ENCODE measurements around the gene RAB36.

The RAB36 gene

DNA sequence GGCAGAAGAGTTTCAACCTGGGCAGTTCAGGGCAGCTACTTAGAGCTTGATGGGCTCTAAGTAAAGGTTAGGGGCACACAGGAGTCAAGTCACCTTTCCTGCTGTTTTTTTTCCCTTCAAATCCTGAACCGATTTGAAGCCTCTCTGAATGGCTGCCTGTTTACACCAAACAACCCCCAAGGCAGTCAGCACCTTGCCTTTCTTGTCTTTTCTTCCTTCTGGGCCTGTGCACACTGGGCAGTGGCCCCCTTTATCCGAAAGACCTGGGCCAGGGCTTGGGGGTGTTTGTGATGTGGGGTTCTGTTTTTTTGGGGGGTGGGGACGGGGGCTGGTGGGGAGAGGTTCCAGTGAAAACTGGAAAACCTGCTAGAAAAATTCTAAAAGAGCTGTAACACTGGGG, 7.8 kb upstream of the RAB36 start:
- no peak for DNase-seq (ENCODE audit: low read depth in 1 of 2, low spot score in 1 of 2)

DNA sequence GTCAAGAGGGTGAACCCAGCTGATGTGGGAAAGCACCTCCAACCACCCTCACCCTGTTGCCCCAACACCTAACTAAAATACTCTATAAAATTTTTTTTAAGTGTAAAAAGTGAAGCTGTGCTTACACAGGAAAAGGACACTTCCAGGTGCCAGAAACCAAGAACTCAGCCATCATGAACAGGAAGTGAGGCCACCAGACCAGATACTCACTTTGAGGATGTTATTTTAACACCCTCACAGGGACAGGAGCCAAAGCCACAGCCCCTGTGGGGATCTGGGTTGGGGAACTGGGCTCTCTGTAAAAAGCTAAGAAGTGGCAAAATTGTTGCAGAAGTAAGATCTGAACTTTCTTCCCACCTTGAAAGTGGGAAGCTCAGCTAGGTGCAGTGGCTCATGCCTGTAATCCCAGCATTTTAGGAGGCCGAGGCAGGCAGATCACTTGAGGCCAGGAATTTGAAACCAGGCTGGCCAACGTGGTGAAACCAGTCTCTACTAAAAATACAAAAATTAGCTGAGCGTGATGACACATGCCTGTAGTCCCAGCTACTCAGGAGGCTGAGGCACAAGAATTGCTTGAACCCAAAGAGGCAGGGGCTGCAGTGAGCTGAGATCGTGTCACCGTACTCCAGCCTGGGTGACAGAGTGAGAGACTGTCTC, 7.2 kb upstream of the RAB36 start:
- peak in 1 of 2 donors; percentile 7 for DNase-seq (ENCODE audit: low read depth in 1 of 2, low spot score in 1 of 2)

DNA sequence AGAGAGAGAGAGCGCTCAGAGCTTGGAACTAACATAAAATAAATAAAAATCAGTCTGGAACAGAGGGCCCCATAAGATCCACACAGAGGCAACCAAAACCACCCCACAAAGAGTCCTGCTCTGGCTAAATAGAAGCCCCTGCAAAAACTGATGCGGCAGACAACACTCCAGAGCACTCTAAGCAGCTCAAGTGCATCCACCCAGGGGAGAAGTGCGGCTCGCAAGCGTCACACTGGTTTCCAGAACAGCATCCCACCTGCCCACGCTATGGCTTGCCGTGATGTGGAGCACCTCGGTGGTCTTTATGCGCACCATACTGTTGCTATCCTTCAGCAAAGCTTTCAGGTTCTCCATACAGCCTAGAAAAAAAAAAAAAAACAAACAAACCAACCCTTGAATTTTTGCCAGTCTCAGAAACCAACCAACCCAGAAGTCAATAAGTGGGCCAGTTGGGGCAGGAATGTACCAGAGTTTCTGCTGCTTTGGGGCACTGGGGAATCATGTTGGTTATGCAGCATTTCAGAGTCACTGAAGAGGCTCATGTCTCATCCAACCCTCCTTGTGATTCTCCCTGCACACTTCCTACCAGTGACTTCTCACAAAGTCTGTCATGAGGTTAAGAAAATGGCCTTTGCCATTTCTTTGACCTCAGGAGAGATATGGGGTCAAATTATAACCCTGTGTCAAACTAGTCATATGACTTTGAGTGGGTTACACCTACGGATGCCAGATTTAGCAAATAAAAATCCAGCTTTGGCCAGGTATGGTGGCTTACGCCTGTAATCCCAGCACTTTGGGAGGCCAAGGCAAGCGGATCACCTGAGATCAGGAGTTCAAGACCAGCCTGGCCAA, 6.5 kb upstream of the RAB36 start:
- no peak for DNase-seq (ENCODE audit: low read depth in 1 of 2, low spot score in 1 of 2)

DNA sequence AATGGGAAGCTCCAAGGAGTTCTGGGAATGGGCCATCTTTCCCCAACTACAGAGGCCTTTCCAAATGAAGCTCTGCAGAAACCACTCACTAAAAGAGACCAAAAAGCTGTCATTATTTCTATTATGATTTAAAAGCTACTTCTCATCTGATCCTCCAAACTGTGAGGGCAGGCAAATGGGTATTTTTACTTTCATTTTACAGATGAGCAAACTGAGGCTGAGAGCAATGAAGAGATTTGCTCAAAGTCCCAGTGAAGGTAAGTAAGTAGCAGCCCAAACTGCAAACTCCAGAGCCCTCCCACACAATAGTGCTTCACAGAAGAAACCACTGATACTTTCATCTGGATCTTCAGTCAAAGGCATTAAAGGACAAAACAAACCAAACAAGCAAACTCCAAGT, 4.9 kb upstream of the RAB36 start:
- DNase-seq (ENCODE audit: low read depth in 1 of 2, low spot score in 1 of 2) = no peak

DNA sequence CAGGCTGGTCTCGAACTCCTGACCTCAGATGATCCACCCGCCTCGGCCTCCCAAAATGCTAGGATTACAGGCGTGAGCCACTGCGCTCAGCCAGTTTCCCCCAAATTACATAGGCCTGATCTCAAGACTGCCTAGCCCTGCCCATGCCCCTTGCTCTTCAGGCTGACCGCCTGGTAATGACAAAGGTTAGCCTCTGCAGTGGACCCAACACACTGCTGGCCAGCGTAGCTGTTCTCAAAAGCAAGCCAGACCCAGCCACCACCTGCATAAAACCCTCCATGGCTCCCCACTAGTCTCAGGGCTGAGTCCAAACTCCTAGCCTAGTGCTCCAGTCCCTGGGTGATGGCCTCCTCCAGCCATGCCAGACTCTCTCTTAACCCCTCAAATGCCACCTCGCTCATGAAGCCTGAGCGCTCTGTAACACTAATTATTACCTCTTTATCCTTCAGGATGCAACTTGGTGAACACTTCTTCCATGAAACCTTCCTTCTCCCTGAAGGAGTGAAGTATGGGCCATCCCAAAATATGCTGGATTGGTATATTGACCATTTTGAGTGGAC, 2.7 kb upstream of the RAB36 start:
- DNase-seq (ENCODE audit: low read depth in 1 of 2, low spot score in 1 of 2) = no peak

DNA sequence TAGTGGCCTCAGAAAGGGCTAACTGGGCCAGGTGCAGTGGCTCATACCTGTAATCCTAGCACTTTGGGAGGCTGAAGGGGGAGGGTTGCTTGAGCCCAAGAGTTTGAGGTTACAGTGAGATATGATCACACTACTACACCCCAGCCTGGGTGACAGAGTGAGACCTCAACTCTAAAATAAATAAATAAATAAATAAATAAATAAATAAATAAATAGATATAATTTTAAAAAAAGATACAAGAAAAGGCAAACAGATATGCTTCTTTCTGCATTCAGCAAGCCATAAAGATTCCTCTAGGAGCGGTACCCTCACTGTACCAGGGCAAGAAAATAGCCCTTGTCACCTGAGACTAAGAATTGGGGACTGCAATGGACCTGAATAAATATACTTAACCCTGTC, 2.2 kb upstream of the RAB36 start:
- DNase-seq (ENCODE audit: low read depth in 1 of 2, low spot score in 1 of 2) = no peak

DNA sequence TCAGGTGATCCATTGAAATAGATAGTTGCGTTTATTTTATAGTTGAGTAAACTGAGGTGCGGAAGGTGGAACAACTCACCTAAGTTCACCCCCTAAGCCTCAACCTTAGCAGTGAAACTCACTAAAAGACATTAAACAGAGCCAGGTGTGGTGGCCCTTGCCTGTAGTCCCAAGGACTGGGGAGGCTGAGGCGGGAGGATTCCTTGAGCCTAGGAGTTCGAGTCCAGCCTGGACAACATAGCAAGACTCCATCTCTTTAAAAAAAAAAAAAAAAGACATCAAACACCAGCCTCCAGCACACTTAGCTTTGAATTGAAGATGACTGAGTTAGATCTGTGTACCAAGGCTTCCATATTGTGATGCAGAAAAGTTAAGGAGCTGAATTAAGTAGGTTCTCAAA, 845 bp upstream of the RAB36 start:
- no peak for DNase-seq (ENCODE audit: low read depth in 1 of 2, low spot score in 1 of 2)

DNA sequence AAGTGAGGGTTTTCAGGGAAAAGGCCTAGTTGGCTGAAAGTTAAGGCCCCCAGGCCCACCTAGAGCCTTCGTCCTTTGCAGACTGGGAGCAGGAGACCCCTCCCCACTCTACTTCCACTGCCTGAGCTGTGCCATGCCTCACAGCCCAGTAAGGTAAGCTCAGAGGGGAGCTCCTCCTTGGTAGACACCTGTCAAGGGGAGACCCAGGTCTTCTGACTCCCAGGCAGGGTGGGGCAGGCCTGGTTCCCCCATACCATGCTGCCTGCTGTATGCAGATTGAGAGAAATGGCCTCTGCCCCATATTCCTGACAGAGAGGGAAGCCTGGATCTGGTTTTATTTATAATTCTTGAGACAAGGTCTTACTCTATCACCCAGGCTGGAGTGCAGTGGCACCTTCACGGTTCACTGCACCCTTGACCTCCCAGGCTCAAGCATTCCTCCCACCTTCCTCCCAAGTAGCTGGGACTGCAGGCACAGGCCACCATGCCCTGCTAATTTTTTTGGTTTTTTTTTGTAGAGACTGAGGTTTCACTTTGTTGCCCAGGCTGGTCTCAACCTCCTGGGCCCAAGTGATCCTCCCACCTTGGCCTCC, 697 bp downstream of the RAB36 start:
- DNase-seq (ENCODE audit: low read depth in 1 of 2, low spot score in 1 of 2) = no peak

DNA sequence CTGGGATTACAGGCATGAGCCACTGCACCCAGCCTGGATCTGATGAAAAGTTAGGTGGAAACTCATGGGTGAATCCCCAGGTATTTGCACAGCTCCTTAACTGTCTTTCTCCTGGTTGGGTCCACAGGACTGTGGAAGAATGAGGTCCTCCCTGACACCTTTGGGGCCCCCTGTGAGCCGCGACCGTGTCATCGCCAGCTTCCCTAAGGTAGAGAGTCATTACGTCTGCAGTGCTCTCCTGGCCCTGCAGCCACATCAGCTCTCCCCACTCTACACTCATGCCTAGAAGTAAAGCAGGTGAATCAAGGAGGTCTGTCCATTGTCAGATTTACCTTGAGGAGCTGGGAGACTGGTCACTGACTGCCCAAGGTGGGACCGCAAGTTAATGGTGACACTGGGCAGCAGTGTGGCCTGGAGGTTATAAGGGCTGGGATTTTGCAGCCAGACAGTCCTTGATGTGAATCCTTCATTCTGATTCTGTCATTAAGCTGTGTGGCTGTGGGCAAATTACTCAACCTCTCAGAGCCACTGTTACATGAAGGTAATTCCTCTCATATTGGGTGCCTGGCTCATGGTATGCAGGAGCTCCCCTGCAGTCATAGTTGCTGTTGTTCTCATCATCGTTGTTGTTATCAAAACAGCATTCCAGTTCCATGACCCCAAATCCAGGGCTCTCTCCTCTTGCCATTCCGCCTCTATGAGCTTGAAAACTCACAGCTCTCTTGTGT, 1.4 kb downstream of the RAB36 start:
- DNase-seq (ENCODE audit: low read depth in 1 of 2, low spot score in 1 of 2) = no peak

DNA sequence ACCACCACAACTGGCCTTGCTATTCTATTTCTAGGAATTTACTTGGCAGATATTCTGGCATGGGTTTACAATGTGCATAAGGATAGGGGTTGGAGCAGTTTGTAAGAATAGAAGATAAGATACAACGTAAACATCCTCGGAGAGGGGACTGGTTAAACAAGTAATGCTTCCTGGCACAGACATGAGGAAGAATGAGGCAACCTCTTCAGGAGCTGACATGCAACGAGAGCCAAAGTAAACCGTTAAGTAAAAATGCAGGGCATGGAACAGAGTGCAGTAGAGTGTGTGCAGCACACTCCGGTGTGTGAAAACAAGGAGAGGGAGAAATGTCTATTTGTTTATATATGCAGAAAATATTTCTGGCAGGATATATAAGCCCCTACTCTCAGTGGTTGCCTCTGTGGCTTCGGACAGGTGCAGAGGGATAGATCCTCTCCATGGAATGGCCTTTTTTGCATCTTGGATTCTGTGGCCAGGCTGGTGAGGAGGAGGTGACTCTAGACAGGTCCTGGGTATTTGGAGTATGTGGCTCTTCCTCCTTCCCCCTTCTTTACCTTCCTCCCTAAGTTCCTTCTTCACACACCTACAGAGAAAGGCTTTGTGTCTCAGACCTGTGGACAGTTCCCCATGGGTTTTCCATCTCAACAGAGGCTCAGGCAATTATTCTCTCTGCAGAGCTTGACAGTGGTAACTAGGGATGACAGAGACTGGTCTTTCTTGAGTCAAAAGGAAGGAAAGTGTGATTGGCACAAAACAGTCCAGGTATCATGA, 2.5 kb downstream of the RAB36 start:
- DNase-seq (ENCODE audit: low read depth in 1 of 2, low spot score in 1 of 2) = no peak

DNA sequence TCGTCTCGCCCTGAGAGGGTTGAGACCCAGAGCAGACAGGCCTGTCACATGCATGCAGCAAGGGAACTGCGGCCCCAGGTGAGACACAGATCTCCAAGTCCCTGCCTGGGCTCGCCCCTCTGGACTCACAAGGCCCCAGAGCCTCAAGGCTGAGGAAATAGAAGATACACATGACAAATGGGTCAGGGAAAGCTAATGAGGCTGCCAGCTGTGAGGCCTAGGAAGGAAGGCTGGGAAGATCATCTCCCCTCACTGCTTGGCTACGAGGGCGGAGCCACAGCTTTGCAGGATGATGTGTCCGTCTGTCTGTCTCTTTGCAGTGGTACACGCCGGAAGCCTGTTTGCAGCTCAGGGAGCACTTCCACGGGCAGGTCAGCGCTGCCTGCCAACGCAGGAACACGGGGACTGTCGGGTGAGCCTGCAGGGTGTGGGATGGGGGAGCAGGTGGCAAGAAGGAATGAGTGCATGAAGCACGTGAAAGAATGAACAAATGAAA, 4.5 kb downstream of the RAB36 start:
- DNase-seq (ENCODE audit: low read depth in 1 of 2, low spot score in 1 of 2) = no peak

DNA sequence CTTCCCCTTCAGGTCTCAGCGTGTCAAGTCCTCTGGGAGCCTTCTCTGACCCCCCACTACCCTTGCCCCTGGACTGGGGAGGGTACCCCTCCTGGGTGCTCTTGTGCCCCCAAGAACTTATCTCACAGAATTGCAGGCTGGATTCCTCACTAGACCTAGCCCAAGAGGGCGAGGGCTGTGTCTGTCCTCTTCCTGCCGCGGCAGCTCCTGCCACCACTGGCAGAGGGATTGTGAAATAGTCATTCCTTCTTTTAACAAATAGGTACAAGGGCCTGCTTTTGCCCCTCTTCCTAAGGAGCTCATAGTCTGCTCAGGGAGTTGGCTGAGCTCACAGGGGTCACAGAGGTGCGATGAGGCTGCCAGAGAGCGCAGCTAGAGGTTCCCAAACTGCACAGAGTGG, 5.5 kb downstream of the RAB36 start:
- DNase-seq (ENCODE audit: low read depth in 1 of 2, low spot score in 1 of 2) = no peak

DNA sequence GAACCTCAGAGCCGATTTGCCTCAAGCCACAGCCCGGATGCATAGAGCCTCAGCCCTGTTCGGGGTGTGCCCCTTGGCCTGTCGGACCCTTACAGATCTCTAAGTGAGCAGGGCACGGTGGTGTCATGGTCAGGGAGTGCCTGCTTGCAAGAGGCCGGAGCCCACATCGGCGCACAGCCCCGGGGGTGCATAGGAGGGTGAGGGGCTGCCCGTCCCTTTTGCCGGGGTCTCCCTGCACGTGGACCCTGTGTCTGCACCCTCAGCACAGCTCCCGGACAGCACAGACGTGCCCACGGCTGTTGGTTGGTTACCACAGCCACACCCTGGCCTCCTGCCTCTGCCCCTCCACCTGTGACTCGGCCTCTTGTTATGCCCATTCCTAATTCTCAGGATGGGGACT, 6.5 kb downstream of the RAB36 start:
- no peak for DNase-seq (ENCODE audit: low read depth in 1 of 2, low spot score in 1 of 2)

DNA sequence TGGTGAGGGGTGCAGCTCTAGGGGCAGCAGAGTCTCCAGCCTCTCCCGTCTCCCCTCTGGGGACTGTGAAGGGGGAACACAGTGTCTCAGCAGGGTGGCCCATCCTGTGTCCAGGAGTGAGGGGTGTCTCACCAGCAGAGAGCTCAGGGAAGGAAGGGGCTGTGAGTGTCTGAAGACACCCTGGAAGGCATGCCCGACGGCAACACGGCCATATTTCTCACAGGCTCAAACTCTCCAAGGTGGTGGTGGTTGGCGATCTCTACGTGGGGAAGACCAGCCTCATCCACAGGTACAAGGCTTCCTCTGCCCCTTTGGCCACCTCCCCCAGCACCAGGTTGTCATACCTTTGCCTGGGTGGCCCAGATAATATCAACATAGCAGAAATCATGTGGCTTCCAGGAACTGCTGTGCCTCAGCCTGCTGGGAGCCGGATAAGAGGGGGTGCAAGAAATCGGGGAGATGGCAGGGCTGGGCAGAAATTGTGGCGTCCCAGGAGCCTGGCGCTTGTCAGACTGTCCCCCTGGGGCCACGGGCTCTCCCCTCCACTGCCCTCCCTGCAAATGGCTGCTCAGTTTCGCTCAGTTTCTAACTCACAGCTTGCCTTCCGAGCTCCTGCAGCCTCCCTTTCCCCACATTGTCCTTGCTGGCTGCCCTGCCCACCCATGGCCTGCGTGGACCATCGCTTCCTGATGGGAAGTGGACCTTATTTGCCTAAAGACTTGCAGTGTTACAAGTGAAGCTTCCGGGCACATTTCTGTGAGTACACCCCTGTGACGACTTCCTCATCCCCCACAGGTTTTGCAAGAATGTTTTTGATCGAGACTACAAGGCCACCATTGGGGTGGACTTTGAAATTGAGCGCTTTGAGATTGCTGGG, 7.2 kb downstream of the RAB36 start:
- DNase-seq (ENCODE audit: low read depth in 1 of 2, low spot score in 1 of 2) = no peak

DNA sequence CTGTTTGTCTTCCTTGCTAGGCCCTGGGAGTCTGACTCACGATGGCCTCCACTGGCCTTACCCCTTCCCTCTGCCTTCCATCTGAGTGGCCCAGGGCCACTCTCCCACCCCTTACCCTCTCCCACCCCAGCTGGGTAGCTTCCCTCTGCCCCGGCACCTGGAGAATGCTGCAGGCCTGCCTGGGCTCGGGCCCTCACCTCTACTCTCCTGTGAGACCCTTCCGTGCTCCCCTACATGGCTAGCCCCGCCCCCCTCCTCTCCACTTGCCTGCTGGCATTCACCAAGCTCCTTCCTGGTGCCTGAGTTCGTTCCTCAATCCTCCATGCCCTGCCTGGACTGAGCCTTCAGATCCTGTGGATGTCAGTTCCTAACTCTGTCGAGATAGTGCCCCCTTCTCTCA, 8.7 kb downstream of the RAB36 start:
- no peak for DNase-seq (ENCODE audit: low read depth in 1 of 2, low spot score in 1 of 2)

DNA sequence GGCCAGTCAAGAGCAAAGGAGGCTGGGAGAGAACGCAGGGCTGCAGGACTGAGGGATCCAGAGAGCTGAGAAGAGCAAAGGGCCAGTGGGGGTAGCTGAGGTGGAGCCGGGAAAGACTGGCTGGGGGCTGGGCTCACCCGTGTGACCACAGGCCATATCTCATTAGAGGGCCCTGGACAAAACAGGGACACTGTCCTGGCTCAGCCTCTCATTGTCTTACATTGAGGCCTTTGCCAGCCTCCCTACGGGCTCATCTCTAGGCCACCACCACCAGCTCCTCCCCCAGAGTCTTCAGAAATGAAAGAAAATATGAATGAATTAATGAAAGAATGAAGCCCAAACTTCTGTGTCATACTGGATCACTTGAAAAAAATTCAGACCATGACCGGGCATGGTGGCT, 9.2 kb downstream of the RAB36 start:
- no peak for DNase-seq (ENCODE audit: low read depth in 1 of 2, low spot score in 1 of 2)

DNA sequence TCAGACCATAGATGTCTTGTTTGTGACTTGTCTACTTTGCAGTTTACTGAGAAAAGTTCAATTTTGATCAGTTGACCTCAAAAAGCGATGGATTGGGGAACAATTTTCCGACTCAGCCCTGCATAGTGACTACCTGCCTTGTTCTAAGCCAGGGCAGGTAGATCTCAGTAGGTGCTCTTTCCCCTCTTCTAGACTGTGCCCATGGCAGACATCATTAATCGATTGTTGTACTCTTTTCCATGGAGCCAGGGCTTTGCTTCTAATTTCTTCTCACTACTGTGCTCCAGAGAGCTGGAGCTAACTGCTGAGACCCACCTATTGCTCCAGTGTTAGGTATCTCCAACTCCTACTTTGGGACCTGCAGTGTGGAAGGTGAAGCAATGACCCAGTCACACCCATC, 9.9 kb downstream of the RAB36 start:
- DNase-seq (ENCODE audit: low read depth in 1 of 2, low spot score in 1 of 2) = no peak

DNA sequence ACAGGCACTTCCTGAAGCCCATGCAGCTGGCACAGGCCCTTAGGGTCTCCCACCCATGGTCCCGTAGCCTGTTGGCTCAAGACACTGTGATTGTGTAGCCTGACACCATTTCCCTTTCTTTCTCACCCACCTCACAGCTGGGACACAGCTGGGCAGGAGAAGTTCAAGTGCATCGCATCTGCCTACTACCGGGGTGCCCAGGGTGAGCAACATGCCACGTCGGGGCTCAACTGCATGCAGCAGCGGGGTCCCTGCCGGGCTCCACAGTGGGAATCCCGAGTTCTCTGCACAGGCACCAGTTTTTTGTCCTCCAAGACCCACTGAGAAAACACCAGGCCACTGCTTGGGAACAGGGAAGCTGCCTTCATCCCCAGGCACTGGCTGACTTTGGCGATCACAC, 10.6 kb downstream of the RAB36 start:
- no peak for DNase-seq (ENCODE audit: low read depth in 1 of 2, low spot score in 1 of 2)

DNA sequence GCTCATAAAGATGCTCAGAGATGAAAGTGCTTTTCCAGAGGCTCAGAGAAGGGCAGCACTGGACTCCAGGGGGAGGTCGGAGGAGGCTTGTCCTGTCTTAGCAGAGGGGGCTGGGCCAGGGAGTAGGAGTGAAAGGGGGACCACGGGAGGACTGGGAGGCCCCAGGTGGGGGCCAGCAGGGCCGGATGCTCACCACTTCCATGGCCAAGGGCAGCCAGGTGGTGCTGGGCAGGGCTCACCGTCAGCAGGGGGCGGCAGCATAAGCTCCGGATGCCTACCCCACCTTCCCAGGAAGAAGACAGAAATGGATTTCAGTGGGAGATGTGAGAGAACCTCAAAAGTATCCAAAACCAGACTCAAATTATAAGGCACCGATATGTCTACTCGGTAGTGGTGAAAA, 11.0 kb downstream of the RAB36 start:
- DNase-seq (ENCODE audit: low read depth in 1 of 2, low spot score in 1 of 2) = no peak

All from activated CD4-positive, alpha-beta T cell treated with anti-CD3 and anti-CD28 coated beads, Interleukin-2, amount 50 U/mL, for 24 hours (primary cell).